ENCODE measurements around the gene FOSL2. TPM values are rescaled to one million over a fixed set of nuclear protein-coding genes. Genes with fewer than 3 reads are reported as not detected.

Gene FOSL2
- total and polyA plus RNA-seq, 10 of the 15 experiments (the other 5 are each of a cell fraction or from before 2014, with no cell fraction given), result 0.05 to 1.3 (median 0.34) TPM

GRCh38 chr2:28401411-28401810 lies 8.8 kb downstream of the FOSL2 start:
- H3K9me3 ChIP-seq (replicated peaks; ENCODE audit: control insufficient read depth, insufficient read depth, low read length), result no peaks in the 10 kb centered on the region
- no peak for TF ChIP-seq SREBF1 (IDR thresholded peaks at IDR 0.05; ENCODE audit: low read length)
- no peak for TF ChIP-seq JUND (IDR thresholded peaks at IDR 0.05; ENCODE audit: low read depth, low read length)
- TF ChIP-seq BRCA1 (IDR thresholded peaks at IDR 0.05; ENCODE audit: low read depth, low read length), result no peak
- no peaks in the 10 kb centered on the region for H4K20me1 ChIP-seq (ENCODE audit: control insufficient read depth, insufficient read depth)
- no peaks in the 10 kb centered on the region for H3K4me1 ChIP-seq (ENCODE audit: control insufficient read depth, insufficient read depth, low read length)
- intact Hi-C loops (cut with micrococcal nuclease; ENCODE audit: unreplicated experiment) (no loop called here), in situ Hi-C loops (cut with MboI) (no loop called here)
- no peak for DNase-seq (ENCODE audit: low read depth, low spot score)
- FAIRE-seq, result no peak
- H3K4me3 ChIP-seq, result no peak overlapping the region
- no peak overlapping the region for H3K4me2 ChIP-seq (ENCODE audit: control insufficient read depth, insufficient read depth)
- H3K27ac ChIP-seq (ENCODE audit: control insufficient read depth, insufficient read depth), result no peak overlapping the region
- WGBS (ENCODE audit: insufficient coverage, insufficient replicate concordance, low lambda C conversion rate, missing lambda C conversion rate), result 62% methylated on average over 4 of the region's 4 CpGs
- no peak overlapping the region for H2AFZ ChIP-seq (ENCODE audit: control insufficient read depth, low read depth, low read length)
- H3K79me2 ChIP-seq (ENCODE audit: control insufficient read depth, insufficient read depth, low read length), result no peaks in the 10 kb centered on the region
- H3K27me3 ChIP-seq (replicated peaks in 1 of 2; ENCODE audit: control insufficient read depth in 2 of 2, insufficient read depth in 2 of 2, low read length in 1 of 2), result no peaks in the 10 kb centered on the region
- H3K36me3 ChIP-seq (ENCODE audit: control insufficient read depth in 2 of 2, insufficient read depth in 2 of 2, low read length in 1 of 2), result no peaks in the 10 kb centered on the region
- CTCF ChIA-PET, result interaction anchor here (0.6 to 1.9 kb wide), 3 partner anchors 12 to 886 kb away, joined by 3 to 7 read pairs (median 4); no protein-coding TSS in a partner anchor
- BruUV-seq (replicated peaks), result no TSS peak
- SMC1A ChIA-PET (ENCODE audit: uncharacterized antibody, unreplicated experiment), result interaction anchor here (0.6 to 1.6 kb wide), 2 partner anchors 640 to 647 kb away, joined by 3 to 5 read pairs; no protein-coding TSS in a partner anchor
- H3K9ac ChIP-seq (ENCODE audit: control insufficient read depth, insufficient read depth, low read length), result no peak overlapping the region
- ATAC-seq, result no peak
- RAD21 ChIA-PET (ENCODE audit: unreplicated experiment), result no interaction called here
- POLR2A ChIA-PET, result no interaction called here

- BruUV-seq (replicated peaks), result no TSS peak
- 71% methylated on average over 6 of the region's 6 CpGs for WGBS (ENCODE audit: insufficient coverage, insufficient replicate concordance, low lambda C conversion rate, missing lambda C conversion rate)
- no peaks in the 10 kb centered on the region for H3K36me3 ChIP-seq (ENCODE audit: control insufficient read depth in 2 of 2, insufficient read depth in 2 of 2, low read length in 1 of 2)
- SMC1A ChIA-PET (ENCODE audit: uncharacterized antibody, unreplicated experiment), result interaction anchor here (1.3 to 1.6 kb wide), 2 partner anchors 15 to 648 kb away, joined by 3 to 6 read pairs; no protein-coding TSS in a partner anchor
- no peaks in the 10 kb centered on the region for H3K27me3 ChIP-seq (replicated peaks in 1 of 2; ENCODE audit: control insufficient read depth in 2 of 2, insufficient read depth in 2 of 2, low read length in 1 of 2)
- no peaks in the 10 kb centered on the region for H3K9me3 ChIP-seq (replicated peaks; ENCODE audit: control insufficient read depth, insufficient read depth, low read length)
- no peaks in the 10 kb centered on the region for H4K20me1 ChIP-seq (ENCODE audit: control insufficient read depth, insufficient read depth)
- H3K4me2 ChIP-seq (ENCODE audit: control insufficient read depth, insufficient read depth), result no peak overlapping the region
- CTCF ChIA-PET, result interaction anchor here (0.6 to 1.9 kb wide), 3 partner anchors 17 to 1791 kb away, joined by 3 to 7 read pairs (median 5); no protein-coding TSS in a partner anchor
- intact Hi-C loops (cut with micrococcal nuclease; ENCODE audit: unreplicated experiment) (no loop called here), in situ Hi-C loops (cut with MboI) (no loop called here)
- POLR2A ChIA-PET, result no interaction called here
- no peak overlapping the region for H3K9ac ChIP-seq (ENCODE audit: control insufficient read depth, insufficient read depth, low read length)
- ATAC-seq, result no peak
- no peak for FAIRE-seq
- H3K79me2 ChIP-seq (ENCODE audit: control insufficient read depth, insufficient read depth, low read length), result no peaks in the 10 kb centered on the region
- RAD21 ChIA-PET (ENCODE audit: unreplicated experiment), result no interaction called here
- no peak for DNase-seq (ENCODE audit: low read depth, low spot score)
- no peak overlapping the region for H3K4me3 ChIP-seq
- no peak overlapping the region for H3K27ac ChIP-seq (ENCODE audit: control insufficient read depth, insufficient read depth)
- H2AFZ ChIP-seq (ENCODE audit: control insufficient read depth, low read depth, low read length), result no peak overlapping the region
- no peaks in the 10 kb centered on the region for H3K4me1 ChIP-seq (ENCODE audit: control insufficient read depth, insufficient read depth, low read length)
- TF ChIP-seq YBX1 (IDR thresholded peaks at IDR 0.05), result no peak
- TF ChIP-seq MEF2A (IDR thresholded peaks at IDR 0.05; ENCODE audit: insufficient read depth, low read depth, low read length), result no peak
- TF ChIP-seq KLF5 (IDR thresholded peaks at IDR 0.05; ENCODE audit: partially characterized antibody), result no peak
- TF ChIP-seq REST (IDR thresholded peaks at IDR 0.05; ENCODE audit: low read depth, low read length), result no peak
- no peak for TF ChIP-seq USF1 (IDR thresholded peaks at IDR 0.05; ENCODE audit: borderline replicate concordance, extremely low read length, insufficient read depth, low read depth, low read length)
- TF ChIP-seq USF2 (IDR thresholded peaks at IDR 0.05; ENCODE audit: borderline replicate concordance, low read depth, low read length), result no peak
- TF ChIP-seq CBX3 (IDR thresholded peaks at IDR 0.05; ENCODE audit: borderline replicate concordance, low read depth), result no peak
Observed at GRCh38 chr2:28401948-28402550, 9.4 kb downstream of the FOSL2 start.

Data from GM12878 (cell line).